HK-2 (cell line): ENCODE results near the gene ZNF438.

Experiments used
- DNase-seq: peaks from one replicate; pipeline ENCODE4 v3.0.0-alpha.2; 2018; ENCODE audit not compliant: unreplicated experiment

ZNF438 gene

GRCh38 chr10:30885423-30885822 lies 146.2 kb downstream of the ZNF438 start:
- DNase-seq: no peak

GRCh38 chr10:30883751-30884150 lies 147.9 kb downstream of the ZNF438 start:
- no peak for DNase-seq

- DNase-seq: no peak
Measured at GRCh38 chr10:30883116-30883515, 148.5 kb downstream of the ZNF438 start.

DNA sequence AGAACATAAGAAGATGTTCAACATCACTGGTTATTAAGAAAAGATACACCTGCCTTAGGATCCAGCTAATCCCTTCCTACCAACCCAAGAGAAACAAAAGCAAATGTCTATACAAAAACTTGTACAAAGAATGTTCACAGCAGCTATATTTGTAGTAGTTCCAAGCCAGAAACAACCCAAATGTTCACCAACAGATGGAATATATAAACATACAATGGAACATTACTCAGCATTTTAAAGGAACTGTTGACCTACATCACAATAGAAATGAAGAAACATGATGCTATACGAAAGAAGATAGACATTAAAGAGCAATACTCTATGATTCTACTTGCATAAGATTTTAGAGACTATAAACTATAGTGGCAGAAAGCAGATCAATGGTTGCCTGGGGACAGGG lies 149.4 kb downstream of the ZNF438 start:
- DNase-seq: no peak

- DNase-seq: no peak
Measured at GRCh38 chr10:30878920-30879319, 152.7 kb downstream of the ZNF438 start.

GRCh38 chr10:30877111-30877510 lies 154.6 kb downstream of the ZNF438 start:
- DNase-seq: no peak

GRCh38 chr10:30873411-30873810 lies 158.3 kb downstream of the ZNF438 start:
- DNase-seq: no peak

DNA sequence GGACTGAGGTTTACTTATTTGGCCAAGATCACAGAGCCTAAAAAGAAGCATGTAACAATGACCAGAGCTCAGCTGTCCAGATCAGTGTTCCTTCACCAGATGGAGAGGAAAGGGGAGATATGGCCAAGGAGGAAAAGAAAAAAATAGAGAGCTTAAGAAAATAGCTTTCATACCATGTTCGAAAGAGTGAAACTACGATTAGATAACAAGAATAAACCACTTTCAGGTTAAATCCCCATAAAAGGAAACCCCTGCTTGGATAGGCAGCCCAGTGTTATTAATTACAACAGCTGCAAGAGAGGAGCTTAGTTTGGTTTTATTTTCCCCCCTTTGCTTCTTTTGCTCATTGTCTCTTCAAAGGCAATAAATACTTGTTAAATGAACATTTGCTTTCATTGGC lies 160.8 kb downstream of the ZNF438 start:
- DNase-seq: no peak

DNA sequence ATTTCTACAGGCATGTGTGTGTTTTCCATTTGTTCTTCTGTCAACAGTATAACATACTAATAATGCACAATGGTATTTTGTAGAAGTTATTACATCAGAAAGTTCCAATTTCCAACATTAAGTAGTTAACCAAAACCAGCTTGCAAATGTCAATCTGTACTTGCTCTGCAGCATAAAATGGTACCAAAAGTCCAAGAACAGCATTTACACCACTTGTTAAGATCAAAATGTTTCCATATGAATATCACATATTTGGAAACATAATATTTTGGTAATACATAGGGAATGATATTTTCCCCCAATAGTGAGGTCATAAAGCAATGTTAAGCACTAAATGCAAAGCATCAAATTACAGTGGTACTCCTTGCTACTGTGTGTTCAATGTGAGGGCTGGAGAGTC lies 162.1 kb downstream of the ZNF438 start:
- no peak for DNase-seq

GRCh38 chr10:30868611-30869010 lies 163.1 kb downstream of the ZNF438 start:
- DNase-seq: no peak

DNA sequence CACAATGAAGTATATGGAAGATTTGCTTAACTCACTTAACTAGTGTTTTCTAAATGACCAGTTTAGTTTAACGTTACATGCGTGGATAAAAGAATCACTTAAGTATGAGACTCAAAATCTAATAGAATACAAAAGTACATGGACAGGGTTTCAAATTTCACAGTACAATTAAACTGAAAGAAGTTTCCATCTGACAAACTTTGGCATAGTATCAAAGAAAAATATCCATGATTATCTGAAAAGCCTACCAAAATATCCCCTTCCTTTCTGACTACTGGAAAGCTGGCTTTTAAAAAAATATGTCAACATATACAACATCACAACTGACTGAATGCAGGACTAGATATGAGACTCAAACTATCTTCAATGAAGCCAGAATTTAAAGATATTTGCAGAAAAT lies 164.8 kb downstream of the ZNF438 start:
- DNase-seq: no peak

- no peak for DNase-seq
Measured at GRCh38 chr10:30865141-30865926, 166.3 kb downstream of the ZNF438 start.

- DNase-seq: no peak
Measured at GRCh38 chr10:30863516-30864210, 168.0 kb downstream of the ZNF438 start.

- DNase-seq: no peak
Measured at GRCh38 chr10:30862486-30862885, 169.2 kb downstream of the ZNF438 start.

DNA sequence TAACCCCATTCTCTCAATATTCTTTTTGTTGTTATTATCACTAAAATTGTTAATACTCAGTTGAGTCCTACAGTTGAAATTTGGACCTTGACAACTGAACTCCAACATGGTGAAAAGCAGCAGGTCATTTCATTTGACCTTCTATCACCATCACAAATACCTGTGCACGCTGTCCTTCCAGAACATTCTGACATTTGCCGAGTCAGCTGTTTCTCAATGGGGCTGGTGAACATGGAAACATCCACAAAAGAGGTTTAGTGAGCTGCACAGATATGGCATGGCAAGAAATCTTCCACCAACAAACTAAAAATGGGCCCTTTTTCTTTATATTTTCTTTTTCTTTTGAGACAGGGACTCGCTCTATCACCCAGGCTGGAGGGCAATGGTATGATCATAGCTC lies 169.7 kb downstream of the ZNF438 start:
- DNase-seq: no peak

DNA sequence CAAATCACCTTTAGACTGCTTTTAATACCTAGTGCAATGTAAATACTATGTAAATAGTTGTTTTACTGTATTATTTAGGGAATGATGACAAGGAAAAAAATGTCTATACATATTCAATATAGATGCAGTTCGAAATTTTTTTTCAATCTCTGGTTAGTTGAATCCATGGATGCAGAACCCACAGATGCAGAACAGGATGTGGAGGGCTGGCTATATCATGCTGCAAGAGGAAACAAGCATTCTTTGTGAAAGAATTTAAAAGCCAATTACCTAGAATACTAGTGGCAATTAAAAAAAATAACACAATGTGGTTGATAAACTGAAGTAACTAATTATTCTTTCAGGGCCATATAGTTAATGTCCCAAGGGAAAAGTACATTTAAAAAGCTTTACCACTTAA lies 170.4 kb downstream of the ZNF438 start:
- no peak for DNase-seq

DNA sequence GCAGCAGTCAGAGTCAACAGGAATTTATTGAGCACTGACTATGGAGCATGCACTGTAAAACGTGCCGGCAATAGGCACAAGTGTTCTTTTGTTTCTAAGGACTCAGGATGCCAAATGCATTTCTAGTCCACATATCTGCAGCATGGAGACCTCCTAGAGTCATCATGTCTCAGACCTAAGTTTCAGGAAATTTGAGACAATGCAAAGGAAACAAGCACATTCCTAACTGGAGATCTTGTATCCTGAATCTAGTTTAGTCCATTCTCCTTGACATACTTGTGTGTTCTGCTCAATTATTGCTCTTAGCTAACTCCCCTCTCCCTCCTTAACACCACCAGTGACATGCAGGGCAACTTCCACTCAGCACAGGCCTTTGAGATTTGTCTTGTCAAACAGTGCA lies 173.2 kb downstream of the ZNF438 start:
- no peak for DNase-seq

DNA sequence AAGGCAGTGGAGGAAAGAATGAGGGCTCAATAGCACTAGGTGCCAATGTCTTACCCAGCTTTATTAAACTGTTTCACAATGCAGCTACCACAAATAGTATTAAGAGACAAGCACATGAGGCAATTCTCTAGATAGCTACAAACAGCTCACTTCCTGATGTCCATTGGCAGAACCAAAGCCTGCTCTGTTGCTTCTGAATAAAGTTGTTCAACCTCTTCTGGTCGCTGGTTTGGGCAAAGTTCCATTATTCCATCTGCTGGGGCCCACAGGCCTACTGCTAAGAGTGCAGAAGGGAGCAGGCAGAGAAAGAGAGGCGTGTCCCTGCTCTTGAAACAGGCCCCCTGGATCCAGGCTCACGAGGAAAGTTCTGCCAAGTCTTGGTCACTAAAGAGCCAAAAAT lies 173.9 kb downstream of the ZNF438 start:
- DNase-seq: no peak

DNA sequence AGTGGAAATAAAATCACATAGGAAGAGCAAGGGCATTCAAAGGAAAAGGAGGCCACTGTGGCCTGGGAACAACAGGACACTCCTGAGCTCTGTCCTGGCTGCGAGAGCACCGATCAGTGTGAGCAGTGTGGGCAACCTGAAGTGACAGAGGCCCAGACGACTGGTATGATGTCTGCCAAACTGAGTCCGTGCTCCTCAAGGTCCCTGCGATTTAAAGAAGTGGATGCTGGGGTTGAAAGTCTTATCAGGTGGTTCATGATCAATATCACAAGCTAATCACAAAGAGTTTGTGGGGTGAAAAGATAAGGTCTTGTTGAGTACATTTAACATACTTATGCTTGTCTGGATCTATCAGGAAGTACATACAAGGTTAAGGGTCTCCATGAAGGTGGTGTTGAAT lies 176.5 kb downstream of the ZNF438 start:
- DNase-seq: no peak

GRCh38 chr10:30854656-30855055 lies 177.0 kb downstream of the ZNF438 start:
- DNase-seq: no peak

GRCh38 chr10:30853066-30853465 lies 178.6 kb downstream of the ZNF438 start:
- no peak for DNase-seq

GRCh38 chr10:30850776-30851175 lies 180.9 kb downstream of the ZNF438 start:
- DNase-seq: no peak

GRCh38 chr10:30849231-30850035 lies 182.2 kb downstream of the ZNF438 start:
- DNase-seq: no peak
